ENCODE results near the gene STRN. TPM values are rescaled to one million over a fixed set of nuclear protein-coding genes. Genes with fewer than 3 reads are reported as not detected.

The STRN gene
- total and polyA plus RNA-seq, 9 of the 15 experiments (the other 6 are each of a cell fraction or from before 2014, with no cell fraction given) = 1.3 to 31.2 (median 20.0) TPM

- Histone ChIP-seq H3K4me3 (no peak overlapping the region), H3K79me2 (ENCODE audit: control insufficient read depth, insufficient read depth, low read length) (no peaks in the 10 kb centered on the region), H3K9me3 (replicated peaks; ENCODE audit: control insufficient read depth, insufficient read depth, low read depth, low read length) (no peaks in the 10 kb centered on the region), H3K9ac (ENCODE audit: insufficient read depth in 1 of 2, low read depth in 2 of 2, low read length in 2 of 2) (no peak overlapping the region), H3K4me1 (replicated peaks in 1 of 2; ENCODE audit: control insufficient read depth in 2 of 2, insufficient read depth in 2 of 2, low read length in 2 of 2) (peaks cover 0 to 4% of the 10 kb centered on the region in 2 experiments; a peak in 2 of 5 replicates), H3K36me3 (ENCODE audit: control insufficient read depth, insufficient read depth, low read length) (no peaks in the 10 kb centered on the region), H2AFZ (ENCODE audit: low read depth, low read length) (no peak overlapping the region), H4K20me1 (replicated peaks; ENCODE audit: control insufficient read depth, insufficient read depth, low read length) (no peaks in the 10 kb centered on the region), H3K9me1 (ENCODE audit: control insufficient read depth, insufficient read depth, low read length) (no peaks in the 10 kb centered on the region), H3K4me2 (ENCODE audit: insufficient read depth, low read length) (no peak overlapping the region), H3K27ac (ENCODE audit: extremely low read depth, low read depth, low read length) (no peak overlapping the region), H3K27me3 (ENCODE audit: control insufficient read depth in 2 of 2, insufficient read depth in 2 of 2, low read length in 2 of 2) (peaks cover 18 to 21% of the 10 kb centered on the region in 2 experiments; a peak in 4 of 5 replicates)
- 3% methylated on average over 3 of the region's 3 CpGs for WGBS (ENCODE audit: insufficient coverage, low coverage, missing lambda C conversion rate)
- POLR2A ChIA-PET = interaction anchor here (0.7 kb wide), 1 partner anchor 12 kb away, joined by 4 read pairs; no protein-coding TSS in a partner anchor
- TF ChIP-seq ZNF79 (CRISPR knock-in tag; IDR thresholded peaks at IDR 0.05; ENCODE audit: low read depth) (no peak), KLF13 (tag; IDR thresholded peaks at IDR 0.05; ENCODE audit: borderline replicate concordance, low read depth) (no peak), POLR2G (IDR thresholded peaks at IDR 0.05; ENCODE audit: low read depth, low read length) (no peak), WHSC1 (IDR thresholded peaks at IDR 0.05; ENCODE audit: low read length) (no peak), ZNF354B (CRISPR knock-in tag; IDR thresholded peaks at IDR 0.05) (no peak), PHF8 (IDR thresholded peaks at IDR 0.05; ENCODE audit: borderline replicate concordance, low read length) (no peak)
- TF ChIP-seq, protein P1, sequence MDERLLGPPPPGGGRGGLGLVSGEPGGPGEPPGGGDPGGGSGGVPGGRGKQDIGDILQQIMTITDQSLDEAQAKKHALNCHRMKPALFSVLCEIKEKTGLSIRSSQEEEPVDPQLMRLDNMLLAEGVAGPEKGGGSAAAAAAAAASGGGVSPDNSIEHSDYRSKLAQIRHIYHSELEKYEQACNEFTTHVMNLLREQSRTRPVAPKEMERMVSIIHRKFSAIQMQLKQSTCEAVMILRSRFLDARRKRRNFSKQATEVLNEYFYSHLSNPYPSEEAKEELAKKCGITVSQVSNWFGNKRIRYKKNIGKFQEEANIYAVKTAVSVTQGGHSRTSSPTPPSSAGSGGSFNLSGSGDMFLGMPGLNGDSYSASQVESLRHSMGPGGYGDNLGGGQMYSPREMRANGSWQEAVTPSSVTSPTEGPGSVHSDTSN (CRISPR knock-in tag; IDR thresholded peaks at IDR 0.05; ENCODE audit: low read depth) = no peak
- TF ChIP-seq, protein P1 (tag; conservative IDR thresholded peaks at IDR 0.05; ENCODE audit: low read depth) = no peak
- in situ Hi-C loops (cut with MboI) = no loop called here
- no TSS peak for BruUV-seq (replicated peaks)
- FAIRE-seq = no peak
- CTCF ChIA-PET (ENCODE audit: low intra/inter-chr PET ratio) = no interaction called here
- no peak for ATAC-seq
- intact Hi-C loops (cut with micrococcal nuclease) = loop anchor here (2.0 kb wide), 1 partner anchor 20 kb away; no protein-coding TSS in a partner anchor
- no peak for DNase-seq (ENCODE audit: extremely low read depth in 1 of 4, low spot score in 3 of 4)
Measured at GRCh38 chr2:36802952-36803351, 163.4 kb downstream of the STRN start.

All from K562 (cell line).